Measurements from ENCODE around the gene CELA3B.
A peak's percentile ranks its signal among the peaks of the same experiment; 100 is the strongest.
"Not testable (repeated sequence)": the region's sequence is repeated elsewhere in the genome, so short reads cannot be mapped to it uniquely, and the experiment has no call there.

The CELA3B gene

GRCh38 chr1:22025368-22026155 is 48.7 kb downstream of the CELA3B start:
- peak; percentile 74 for DNase-seq (ENCODE audit: low read depth)
- peak overlapping the region; percentile 99 for H3K4me3 ChIP-seq (ENCODE audit: low read length)
- no peak for TF ChIP-seq CTCF (conservative IDR thresholded peaks at IDR 0.05; ENCODE audit: low read length)

GRCh38 chr1:22026924-22027289 is 50.1 kb downstream of the CELA3B start:
- no peak overlapping the region for H3K4me3 ChIP-seq (ENCODE audit: low read length)
- DNase-seq (ENCODE audit: low read depth) = no peak
- no peak for TF ChIP-seq CTCF (conservative IDR thresholded peaks at IDR 0.05; ENCODE audit: low read length)

- H3K4me3 ChIP-seq (ENCODE audit: low read length) = no peak overlapping the region
- TF ChIP-seq CTCF (conservative IDR thresholded peaks at IDR 0.05; ENCODE audit: low read length) = no peak
- no peak for DNase-seq (ENCODE audit: low read depth)
Measured at GRCh38 chr1:22030057-22030456, 53.2 kb downstream of the CELA3B start.

- no peak overlapping the region for H3K4me3 ChIP-seq (ENCODE audit: low read length)
- DNase-seq (ENCODE audit: low read depth) = no peak
- TF ChIP-seq CTCF (conservative IDR thresholded peaks at IDR 0.05; ENCODE audit: low read length) = no peak
Measured at GRCh38 chr1:22030473-22030872, 53.7 kb downstream of the CELA3B start.

GRCh38 chr1:22031214-22031962 is 54.6 kb downstream of the CELA3B start:
- no peak for DNase-seq (ENCODE audit: low read depth)
- TF ChIP-seq CTCF (conservative IDR thresholded peaks at IDR 0.05; ENCODE audit: low read length) = no peak
- H3K4me3 ChIP-seq (ENCODE audit: low read length) = no peak overlapping the region

GRCh38 chr1:22034834-22035233 is 58.0 kb downstream of the CELA3B start:
- not testable (repeated sequence) for DNase-seq (ENCODE audit: low read depth); H3K4me3 ChIP-seq (ENCODE audit: low read length)

GRCh38 chr1:22037520-22037919 is 60.7 kb downstream of the CELA3B start:
- TF ChIP-seq CTCF (conservative IDR thresholded peaks at IDR 0.05; ENCODE audit: low read length) = no peak
- no peak for DNase-seq (ENCODE audit: low read depth)
- H3K4me3 ChIP-seq (ENCODE audit: low read length) = no peak overlapping the region

Measured in AG10803 (cell line).